Thyroid gland (tissue), 4 donors: ENCODE data around the gene C8B.

Experiments
- POLR2A ChIP-seq, 2 donors: fragments of 450-650 bp; IDR thresholded peaks; one replicate each; pipeline ENCODE4 v1.6.1; 2017; ENCODE audit warnings: antibody characterized with exemption in 2 of 2, mild to moderate bottlenecking in 2 of 2, moderate library complexity in 1 of 2
- TF ChIP-seq, protein P1 (sequence below), 6 experiments: fragments of 200-600 bp in 3 of 6; fragments of 450-650 bp in 3 of 6; sonication (generic) in 3 of 6; IDR thresholded peaks; one replicate each; pipeline ENCODE4 v1.5.1; 2016 to 2019; ENCODE audit warnings: antibody characterized with exemption in 6 of 6, mild to moderate bottlenecking in 2 of 6, inconsistent platforms in 1 of 6, moderate library complexity in 1 of 6

DNA sequence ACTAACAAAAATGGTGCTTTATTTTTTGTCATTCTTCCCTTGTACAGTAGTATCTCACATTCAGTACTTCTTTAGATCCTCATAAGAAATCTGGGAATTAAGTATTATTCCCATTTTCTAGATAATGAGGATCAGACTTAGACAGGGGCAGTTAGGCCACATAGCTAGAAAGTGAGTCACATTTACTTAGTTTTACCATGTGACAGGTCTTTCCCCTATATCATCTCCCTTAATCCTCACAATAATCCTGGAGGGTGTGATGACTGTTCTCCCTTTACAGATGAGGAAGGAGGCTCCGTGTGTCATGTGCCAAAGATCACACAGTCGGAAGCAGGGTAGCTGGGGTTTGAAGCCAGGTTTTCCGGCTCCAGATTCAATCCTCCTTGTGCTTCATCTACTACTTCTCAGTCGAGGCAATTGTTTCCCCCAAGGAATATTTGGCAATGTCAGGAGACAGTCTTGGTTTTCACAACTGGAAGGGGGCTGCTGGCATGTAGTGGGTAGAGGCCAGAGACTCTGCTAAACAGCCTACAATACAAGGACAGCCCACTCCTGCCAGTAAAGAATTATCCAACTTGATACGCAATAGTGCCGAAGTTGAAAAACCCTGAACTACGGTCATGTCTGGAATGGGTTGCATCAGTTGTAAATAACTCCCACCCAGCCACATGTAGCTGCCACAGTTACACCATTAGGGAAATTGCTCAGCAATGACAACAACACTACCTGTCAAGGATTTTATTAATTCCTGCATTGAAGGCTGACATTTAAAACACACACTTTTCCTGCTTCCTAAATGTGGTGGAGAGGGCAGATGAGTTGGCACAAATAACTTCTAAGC, 54.5 kb downstream of the C8B start:
- TF ChIP-seq POLR2A (IDR thresholded peaks at IDR 0.05): no peak
- TF ChIP-seq, protein P1, sequence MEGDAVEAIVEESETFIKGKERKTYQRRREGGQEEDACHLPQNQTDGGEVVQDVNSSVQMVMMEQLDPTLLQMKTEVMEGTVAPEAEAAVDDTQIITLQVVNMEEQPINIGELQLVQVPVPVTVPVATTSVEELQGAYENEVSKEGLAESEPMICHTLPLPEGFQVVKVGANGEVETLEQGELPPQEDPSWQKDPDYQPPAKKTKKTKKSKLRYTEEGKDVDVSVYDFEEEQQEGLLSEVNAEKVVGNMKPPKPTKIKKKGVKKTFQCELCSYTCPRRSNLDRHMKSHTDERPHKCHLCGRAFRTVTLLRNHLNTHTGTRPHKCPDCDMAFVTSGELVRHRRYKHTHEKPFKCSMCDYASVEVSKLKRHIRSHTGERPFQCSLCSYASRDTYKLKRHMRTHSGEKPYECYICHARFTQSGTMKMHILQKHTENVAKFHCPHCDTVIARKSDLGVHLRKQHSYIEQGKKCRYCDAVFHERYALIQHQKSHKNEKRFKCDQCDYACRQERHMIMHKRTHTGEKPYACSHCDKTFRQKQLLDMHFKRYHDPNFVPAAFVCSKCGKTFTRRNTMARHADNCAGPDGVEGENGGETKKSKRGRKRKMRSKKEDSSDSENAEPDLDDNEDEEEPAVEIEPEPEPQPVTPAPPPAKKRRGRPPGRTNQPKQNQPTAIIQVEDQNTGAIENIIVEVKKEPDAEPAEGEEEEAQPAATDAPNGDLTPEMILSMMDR (IDR thresholded peaks at IDR 0.05): no peak
